GM18499 (cell line): ENCODE data around the gene PBLD.
"Not testable (repeated sequence)": the region's sequence is repeated elsewhere in the genome, so short reads cannot be mapped to it uniquely, and the experiment has no call there.

ENCODE experiments used
- ATAC-seq: cut with Tn5 transposase; IDR thresholded peaks from one replicate; pipeline ENCODE4 v1.9.1; 2021; ENCODE audit warnings: moderate number of reproducible peaks; ENCODE audit not compliant: insufficient read depth, unreplicated experiment

PBLD gene

DNA sequence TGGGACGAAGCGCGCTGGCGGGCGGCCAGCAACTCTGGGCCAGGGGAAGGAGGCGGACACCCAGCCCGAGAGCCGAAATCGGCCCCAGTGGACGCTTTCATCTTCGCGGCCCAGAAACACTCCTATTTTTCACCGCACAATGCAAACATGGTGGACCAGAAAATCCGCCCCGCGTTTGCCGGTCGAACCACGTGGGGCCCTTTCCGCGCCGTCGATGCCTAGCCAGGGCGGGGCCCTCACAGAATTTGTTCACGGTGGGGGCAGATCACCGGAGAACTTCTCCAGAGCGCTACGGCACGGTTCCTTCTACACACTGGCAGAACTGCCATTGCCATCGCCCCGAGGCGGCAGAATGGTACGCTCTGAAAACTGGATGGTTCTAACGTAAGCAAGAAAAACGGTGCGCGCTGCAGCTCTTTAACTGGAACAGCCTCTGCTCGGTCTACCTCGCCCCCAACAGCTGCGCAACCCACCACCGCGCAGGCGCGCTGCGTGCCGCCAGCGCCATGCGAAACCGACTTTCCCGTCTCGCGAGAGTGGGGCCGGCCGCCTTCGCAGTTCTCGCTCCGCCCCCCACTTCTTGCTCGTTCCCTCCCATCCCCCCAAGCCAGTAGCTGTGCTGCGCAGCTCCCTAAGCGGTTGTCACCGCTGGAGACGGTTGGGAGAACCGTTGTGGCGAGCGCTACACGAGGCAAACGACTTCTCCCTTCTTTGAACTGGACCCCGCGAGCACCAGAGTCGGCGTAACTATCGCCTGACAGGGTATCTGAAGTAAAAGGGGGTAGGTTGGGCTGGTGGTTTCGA, 1.1 kb downstream of the PBLD start, which contains the start of gene HNRNPH3:
Gene HNRNPH3, plus strand, starts transcription at position 610 of the 804 bp plus-strand sequence. CDS start 5,158 bp downstream, outside the sequence.
- peak; percentile 83 for ATAC-seq

DNA sequence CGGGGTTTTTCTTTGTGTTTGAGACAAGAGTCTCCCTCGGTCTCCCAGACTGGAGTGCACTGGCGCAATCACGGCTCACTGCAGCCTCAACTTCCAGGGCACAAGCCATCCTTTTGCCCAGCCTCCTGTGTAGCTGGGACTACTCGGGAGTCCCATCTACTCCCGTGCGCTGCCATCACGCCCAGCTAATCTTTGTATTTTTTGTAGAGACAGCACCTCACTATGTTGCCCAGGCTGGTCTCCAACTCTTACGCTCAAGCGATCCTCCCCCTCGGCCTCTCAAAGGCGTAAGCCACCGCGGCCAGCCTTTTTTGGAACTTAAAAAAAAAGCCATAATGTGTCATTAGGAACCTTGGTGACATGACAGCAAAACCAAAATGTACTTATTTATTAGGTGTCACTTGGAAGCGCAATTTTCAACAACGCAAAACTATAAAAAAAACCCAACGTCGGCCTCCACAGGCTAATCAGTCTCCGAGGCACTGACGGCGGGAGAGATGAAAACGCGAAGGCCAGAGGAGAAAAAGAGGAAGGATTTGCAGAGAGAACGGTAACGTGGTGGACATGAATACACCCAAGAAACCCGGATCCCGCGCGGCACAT, 1.8 kb downstream of the PBLD start:
- no peak for ATAC-seq

DNA sequence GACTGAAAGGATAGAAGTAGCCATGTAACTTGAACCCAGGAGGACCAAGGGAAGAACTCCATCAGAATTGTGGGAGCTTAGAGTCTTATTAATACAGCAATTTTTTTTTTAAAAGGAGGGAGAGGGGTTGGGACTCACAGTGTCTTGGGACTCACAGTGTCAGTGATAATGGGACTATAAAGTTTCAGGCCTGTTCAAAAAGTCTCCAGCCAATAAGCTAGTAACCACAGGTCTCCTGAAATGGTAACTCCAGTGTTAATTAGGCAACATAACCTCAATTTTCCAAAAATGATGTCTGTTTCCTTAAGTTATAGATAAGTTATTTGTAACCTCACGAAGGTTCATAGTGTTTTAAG, 3.2 kb downstream of the PBLD start:
- ATAC-seq, result no peak

DNA sequence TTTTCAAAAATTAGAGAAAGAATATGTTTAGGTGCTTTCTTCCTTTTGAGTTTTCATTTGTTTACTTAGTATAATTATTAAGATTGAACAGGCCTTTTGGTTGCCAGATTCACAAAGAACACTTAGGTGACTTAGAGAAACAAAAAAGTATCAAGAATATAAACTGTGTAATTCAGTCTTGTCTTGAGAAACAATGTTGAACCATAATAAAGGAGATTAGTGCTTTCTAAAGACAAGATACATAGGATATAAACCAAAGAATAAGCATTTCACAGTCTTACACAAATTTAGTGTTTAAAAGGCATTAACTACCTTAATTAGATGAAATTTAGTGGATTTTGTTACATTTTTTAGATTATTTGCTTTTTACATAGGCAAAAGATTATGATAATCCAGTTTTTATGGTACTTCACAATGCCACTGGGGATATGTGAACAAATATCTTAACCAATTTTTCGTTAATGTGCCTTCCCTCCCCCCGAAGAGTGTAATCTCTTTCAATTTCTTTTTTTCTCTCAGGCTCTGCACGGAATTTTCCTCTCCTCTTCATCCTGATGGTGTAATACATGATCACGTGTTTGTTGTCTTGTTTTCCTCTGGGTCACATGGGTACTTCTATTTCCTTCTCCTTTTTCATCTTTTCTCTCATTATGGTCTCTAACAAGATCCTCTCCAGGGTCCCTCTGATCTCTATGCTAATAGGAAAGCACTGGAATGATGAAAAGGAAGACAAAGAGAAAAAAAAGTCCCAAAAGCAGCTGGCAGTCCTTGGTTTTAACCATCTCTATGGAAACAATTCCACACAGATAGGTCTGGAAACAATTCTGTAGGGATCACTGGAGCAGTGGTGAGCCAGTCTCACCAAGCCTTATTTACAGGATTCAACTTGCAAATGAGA, 4.6 kb downstream of the PBLD start:
- no peak for ATAC-seq

DNA sequence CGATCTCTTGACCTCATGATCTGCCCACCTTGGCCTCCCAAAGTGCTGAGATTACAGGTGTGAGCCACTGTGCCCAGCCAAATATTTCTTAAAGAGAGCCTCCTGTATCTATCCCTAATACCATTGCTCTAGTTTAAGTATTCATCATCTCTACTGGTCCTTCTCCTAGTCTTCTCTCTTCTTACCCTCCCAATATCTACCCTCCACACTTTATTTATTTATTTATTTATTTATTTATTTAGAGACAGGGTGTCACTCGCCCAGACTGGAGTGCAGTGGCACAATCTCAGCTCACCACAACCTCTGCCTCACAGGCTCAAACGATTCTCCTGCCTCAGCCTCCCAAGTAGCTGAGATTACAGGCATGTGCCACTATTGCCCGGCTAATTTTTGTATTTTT, 8.3 kb downstream of the PBLD start:
- ATAC-seq, result not testable (repeated sequence)

DNA sequence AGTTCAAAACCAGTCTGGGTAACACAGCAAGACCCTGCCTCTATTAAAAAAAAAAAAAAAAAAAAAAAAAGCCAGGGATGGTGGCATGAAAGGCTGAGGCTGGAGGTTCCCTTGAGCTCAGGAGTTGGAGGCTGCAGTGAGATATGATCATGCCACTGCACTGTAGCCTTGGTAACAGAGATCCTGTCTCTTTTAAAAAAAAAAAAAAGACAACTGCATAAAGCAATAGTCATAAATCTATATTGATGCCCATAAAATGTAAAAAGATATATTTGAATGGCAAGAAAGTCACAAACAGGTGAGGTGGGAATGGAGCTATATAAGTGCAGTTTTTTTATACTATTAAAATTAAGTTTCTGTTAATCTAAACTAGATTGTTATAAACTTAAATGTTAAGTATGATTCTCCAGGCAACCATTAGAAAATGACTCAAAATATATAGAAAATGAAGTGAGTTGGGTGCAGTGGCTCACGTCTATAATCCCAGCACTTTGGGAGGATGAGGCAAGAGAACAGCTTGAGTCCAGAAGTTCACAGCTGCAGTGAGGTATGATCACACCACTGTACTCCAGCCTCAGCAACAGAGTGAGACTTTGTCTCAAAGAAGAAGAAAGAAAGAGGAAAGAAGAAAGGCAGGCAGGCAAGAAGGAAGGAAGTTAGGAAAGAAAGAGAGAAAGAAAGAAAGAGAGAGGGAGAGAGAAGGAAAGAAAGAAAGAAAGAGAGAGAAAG, 14.2 kb downstream of the PBLD start:
- ATAC-seq, result no peak

DNA sequence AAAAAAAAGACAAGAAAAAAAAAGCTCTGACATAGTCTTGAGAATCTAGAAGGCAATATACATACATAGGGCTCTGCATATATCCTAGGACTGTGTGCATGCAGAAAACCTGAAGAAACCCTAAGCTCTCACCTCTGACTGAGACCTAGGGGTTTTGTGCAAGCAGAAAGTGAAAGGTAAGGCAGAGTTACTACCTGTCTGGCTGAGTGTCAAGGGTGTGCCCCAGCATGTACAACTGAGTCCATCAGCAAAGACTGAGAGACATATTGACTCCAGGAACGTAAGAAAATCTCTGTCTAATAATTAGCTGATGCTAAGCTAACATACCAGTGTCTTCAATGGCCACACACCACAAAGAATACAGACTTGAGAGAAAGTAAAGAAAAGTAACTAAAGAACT, 17.1 kb downstream of the PBLD start:
- ATAC-seq, result no peak

DNA sequence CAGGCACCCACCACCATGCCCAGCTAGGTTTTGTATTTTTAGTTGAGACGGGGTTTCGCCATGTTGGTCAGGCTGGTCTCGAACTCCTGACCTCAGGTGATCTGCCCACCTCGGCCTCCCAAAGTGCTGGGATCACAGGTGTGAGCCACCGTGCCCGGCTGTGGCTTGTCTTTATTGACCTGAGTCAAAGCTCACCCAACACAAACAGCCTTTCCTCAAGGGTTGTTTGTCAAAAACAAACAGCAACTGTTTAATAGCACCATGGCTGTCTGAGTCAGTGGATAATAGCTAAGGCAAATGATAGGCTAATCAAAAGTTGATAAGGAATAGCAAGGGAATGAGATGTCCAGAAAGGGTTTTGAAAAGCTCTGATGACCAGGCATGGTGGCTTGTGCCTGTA, 17.8 kb downstream of the PBLD start:
- ATAC-seq, result not testable (repeated sequence)

DNA sequence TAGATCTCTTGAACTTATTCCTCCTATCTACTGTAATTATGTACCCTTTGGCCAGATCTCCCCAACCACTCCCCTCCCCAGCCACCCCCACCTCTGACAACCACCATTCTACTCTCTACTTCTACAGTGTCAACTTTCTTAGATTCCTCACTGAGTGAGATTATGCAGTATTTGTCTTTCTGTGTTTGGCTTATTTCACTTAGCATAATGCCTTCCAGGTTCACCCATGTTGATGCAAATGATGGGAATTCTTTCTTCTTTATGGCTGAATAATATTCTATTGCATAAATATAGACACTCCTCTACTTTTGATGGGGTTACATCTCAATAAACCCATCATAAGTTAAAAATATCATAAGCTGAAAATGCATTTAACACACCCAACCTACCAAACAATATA, 22.2 kb downstream of the PBLD start:
- ATAC-seq, result no peak

DNA sequence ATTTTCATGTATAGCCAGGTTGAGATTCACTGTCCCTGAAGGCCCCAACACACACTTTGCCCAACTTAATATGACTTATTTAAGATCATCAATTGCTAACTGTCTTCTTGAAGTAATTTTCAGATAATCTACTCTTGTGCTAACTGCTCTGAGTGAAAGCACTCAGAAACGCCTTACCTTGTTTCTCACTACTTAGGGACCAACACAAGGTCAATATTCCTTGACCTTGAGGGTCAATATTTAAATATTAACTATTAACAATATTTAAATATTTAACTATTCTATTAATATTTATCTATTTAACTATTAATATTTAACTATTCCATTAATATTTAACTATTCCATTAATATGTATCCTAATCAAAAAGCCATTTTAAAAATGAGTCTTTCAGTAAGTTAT, 26.9 kb downstream of the PBLD start:
- no peak for ATAC-seq

DNA sequence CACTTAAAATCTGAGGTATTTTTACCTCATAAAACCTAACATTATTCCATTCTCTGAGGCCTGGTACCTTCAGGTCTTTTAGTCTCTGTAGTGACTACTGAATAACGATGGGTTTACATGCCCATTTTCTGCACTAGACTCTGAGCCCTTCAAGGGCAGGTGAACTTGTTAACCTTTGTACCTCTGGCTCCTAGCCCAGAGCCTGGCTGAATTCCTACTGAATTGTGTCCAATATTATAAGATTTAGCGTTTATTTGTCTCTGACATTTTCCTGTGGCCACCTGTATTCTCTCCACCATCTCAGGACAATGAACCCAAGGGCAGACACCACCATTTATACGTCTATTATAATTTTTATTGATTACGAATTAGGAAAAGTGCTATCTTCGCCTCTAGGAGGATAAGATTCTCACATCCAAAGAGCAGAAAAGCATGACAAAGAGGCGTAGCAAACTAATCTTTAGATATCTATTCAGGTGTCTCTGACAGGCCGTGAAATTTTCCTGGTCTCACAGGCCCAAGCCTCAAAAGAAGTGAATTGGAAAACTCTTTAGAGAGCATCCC, 28.8 kb downstream of the PBLD start:
- ATAC-seq, result no peak

DNA sequence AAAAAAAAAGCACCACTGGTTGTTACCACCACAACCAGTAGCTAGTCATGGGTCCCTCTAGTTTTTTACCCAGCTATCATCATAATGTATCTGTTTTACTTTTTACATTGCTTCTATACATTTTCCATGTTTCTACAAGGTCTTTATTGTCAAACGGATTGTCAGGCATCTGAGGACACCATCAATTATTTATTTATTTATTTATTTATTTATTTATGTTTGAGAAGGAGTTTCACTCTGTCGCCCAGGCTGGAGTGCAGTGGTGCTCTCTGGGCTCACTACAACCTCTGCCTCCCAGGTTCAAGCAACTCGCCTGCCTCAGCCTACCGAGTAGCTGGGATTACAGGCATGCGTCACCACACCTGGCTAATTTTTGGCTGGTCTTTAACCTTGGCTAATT, 29.9 kb downstream of the PBLD start:
- ATAC-seq, result no peak

DNA sequence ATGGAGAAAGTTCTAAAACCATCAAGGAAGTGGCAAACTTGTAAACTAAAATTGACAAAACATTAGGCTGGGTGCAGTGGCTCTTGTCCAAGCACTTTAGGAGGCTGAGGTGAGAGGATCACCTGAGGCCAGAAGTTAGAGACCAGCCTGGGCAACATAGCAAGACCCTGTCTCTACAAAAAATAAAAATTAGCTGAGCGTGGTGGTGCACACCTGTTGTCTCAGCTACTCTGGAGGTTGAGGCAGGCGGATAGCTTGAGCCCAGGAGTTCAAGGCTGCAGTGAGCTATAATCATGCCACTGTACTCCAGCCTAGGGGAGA, 30.3 kb downstream of the PBLD start:
- no peak for ATAC-seq

DNA sequence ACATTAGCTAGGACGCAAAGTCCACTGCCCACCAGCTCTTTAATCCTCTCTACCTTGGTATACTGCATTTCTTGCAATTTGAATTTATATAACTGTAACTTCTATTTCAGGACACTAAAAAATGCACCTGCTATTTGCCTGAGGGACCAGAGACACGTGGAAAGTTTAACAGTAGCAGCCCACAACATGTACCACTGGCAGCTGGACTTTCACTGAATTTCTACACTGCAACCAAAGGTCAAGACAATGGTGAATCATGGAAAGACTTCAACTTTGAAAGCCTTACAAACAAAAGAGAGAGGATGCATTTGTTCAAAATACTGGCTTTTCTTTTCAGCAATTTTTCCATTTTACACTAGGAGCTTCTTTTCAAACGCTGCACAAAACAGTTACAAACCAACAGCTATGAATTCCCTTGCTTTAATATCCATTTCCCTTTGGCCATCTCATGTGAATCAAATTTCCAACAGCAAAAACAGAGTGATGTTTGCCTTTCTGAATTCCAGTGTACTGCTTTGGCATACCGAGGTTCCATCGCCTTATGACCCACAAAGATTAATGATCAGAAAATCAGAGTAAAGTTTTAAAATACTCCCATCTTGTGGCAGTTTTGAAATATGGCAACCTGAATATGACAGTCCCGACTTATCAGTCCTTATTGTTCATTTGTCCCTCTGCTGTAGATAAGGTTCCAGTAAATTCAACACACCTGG, 30.8 kb downstream of the PBLD start:
- ATAC-seq, result peak; percentile 47

DNA sequence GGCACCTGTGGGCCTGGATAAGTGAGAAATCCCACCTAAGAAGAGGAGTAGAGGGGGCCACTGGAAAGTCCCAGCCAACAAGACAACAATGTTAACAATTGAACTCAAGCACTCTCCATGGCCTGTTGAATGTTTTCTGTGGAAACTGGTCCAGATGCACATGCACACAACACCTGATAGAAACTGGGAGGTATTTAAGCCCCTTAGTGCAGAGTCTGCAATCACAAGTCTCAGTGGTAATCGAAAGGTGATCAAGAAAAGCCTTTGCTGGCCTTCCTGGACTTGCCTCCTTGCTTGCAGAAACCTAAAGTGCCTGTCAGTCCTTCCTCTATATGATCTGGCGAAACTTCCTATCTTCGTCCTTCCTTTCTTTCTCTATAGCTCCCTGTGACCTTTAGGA, 31.4 kb downstream of the PBLD start:
- ATAC-seq, result no peak

DNA sequence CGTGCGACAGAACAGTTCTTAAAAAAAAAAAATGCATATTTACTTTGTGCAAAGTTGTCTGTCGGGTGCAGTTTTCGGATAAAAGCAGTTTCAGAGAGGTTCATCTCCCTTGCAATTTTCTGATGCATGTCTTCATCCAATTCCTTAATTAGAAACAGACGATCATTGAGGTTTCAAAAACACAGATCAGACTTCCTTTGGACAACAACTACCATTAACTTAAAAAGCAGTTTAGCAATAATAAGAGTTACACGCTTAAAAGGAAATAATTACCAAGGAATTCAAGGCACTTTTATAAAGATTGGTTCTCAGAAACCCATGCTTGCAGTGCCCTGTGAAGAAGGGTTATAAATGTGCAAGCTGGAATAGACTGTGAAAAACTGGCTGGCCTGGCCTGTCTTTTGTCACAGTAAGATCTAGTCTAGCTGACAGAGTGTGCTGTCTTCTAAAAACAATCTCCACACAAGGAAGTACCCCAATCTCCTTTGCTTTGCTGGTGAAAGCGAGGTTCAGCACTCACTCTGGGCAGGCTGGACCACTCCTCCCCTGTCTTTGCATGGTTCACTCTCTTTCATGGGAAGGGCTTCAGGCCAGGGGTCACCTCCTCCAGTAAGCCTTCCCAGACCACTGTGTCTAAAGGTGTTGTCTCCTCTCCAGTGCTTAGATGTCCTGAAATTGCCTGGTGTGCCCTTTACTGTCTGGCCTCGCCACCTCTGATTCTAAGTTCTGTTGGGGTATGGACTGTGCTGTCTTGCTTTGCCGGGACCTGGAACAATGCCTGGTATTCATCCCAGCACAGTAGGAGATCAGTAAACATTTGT, 35.7 kb downstream of the PBLD start:
- no peak for ATAC-seq

DNA sequence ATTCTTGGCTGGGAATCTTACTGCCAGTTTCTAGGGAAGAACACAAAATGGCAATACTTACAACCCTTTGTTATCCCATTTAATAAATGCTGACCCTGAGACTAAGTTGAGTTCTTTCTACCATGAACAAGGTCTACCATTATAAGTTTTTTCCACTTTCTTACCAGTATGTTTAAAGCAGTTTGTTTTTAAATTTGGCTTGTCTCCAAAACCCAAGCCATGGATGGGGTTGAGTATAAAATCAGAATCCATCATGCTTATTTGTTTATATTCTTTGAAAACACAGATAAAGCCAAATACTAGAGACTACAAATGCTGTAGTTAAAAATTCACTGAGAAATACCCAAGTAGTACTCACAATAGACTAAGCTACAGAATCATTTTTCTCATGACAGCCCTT, 42.0 kb downstream of the PBLD start:
- no peak for ATAC-seq

DNA sequence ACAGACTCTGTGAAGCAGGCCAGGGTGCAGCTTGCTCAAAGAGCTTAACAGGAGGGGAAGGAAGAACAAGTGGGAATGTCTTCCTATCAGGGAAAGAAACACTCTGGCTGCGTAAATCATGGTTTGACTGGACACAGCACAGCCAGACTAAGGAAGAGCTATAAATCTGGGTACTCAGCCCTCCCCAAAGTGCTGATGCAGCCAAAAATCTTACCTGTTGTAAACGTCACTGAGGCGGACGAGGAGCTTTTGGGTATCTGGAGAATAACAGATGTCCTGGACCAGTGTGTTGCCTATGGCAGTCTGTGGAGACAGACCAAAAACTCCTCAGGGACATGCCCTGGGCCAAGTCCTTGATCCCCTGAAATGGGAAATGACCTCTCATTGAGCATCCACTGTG, 44.0 kb downstream of the PBLD start:
- ATAC-seq, result no peak
